NB4 (cell line): Measurements from ENCODE around the gene ABHD5.

Experiments used
- DNase-seq: peaks from one replicate; pipeline ENCODE4 v3.0.0; 2010; ENCODE audit warnings: low read depth
- H3K4me3 ChIP-seq: one replicate; pipeline ENCODE4 v1.5.1; 2011; ENCODE audit warnings: mild to moderate bottlenecking, low read depth, low read length, moderate library complexity
- CTCF ChIP-seq: IDR thresholded peaks from one replicate; pipeline ENCODE4 v1.5.1; 2012; ENCODE audit warnings: low read depth, low read length
- MAX ChIP-seq: IDR thresholded peaks from 2 replicates; pipeline ENCODE4 v1.6.1; 2011; ENCODE audit warnings: low read depth, low read length
- MYC ChIP-seq: IDR thresholded peaks from 2 replicates; pipeline ENCODE4 v1.6.1; 2011; ENCODE audit warnings: low read depth, low read length
- POLR2A ChIP-seq: IDR thresholded peaks from 2 replicates; pipeline ENCODE4 v1.6.1; 2011; ENCODE audit warnings: mild to moderate bottlenecking; ENCODE audit not compliant: insufficient read length; ENCODE audit errors: extremely low read depth

ABHD5 gene

GRCh38 chr3:43760938-43761337 lies 70.2 kb downstream of the ABHD5 start:
- DNase-seq, result no peak
- no peak for TF ChIP-seq POLR2A
- TF ChIP-seq MYC, result no peak
- TF ChIP-seq MAX, result no peak
- no peak for TF ChIP-seq CTCF
- H3K4me3 ChIP-seq, result no peak overlapping the region

GRCh38 chr3:43762451-43762850 lies 71.7 kb downstream of the ABHD5 start:
- no peak for DNase-seq
- no peak for TF ChIP-seq MAX
- no peak for TF ChIP-seq POLR2A
- H3K4me3 ChIP-seq, result no peak overlapping the region

- DNase-seq, result no peak
- H3K4me3 ChIP-seq, result no peak overlapping the region
- TF ChIP-seq CTCF (no peak), MAX (no peak), POLR2A (no peak), MYC (no peak)
These were observed 73.3 kb downstream of the ABHD5 start for GRCh38 chr3:43764056-43764455.

GRCh38 chr3:43764471-43764870 lies 73.7 kb downstream of the ABHD5 start:
- TF ChIP-seq CTCF, result no peak
- TF ChIP-seq POLR2A, result no peak
- TF ChIP-seq MYC, result no peak
- TF ChIP-seq MAX, result no peak

GRCh38 chr3:43765521-43765971 lies 74.8 kb downstream of the ABHD5 start:
- no peak for TF ChIP-seq MAX
- TF ChIP-seq POLR2A, result no peak
- no peak for TF ChIP-seq CTCF
- TF ChIP-seq MYC, result no peak
- no peak overlapping the region for H3K4me3 ChIP-seq
- no peak for DNase-seq

More at GRCh38 chr3:43764471-43764870, 73.7 kb downstream of the ABHD5 start:
- no peak overlapping the region for H3K4me3 ChIP-seq
- DNase-seq, result no peak

GRCh38 chr3:43766672-43767465 lies 76.1 kb downstream of the ABHD5 start:
- TF ChIP-seq CTCF (no peak), POLR2A (no peak), MYC (no peak), MAX (no peak)
- H3K4me3 ChIP-seq, result no peak overlapping the region
- no peak for DNase-seq
